Epithelial cell of esophagus (primary cell): ENCODE measurements around the gene HS6ST2.

Experiments
- DNase-seq: peaks from one replicate; pipeline ENCODE4 v3.0.0; 2010; ENCODE audit warnings: low read depth
- H3K4me3 ChIP-seq: 2 replicates; pipeline ENCODE4 v1.5.1; 2011; ENCODE audit warnings: mild to moderate bottlenecking, low read length, control low read depth
- TF ChIP-seq, protein P1 (sequence below): IDR thresholded peaks from 2 replicates; pipeline ENCODE4 v1.5.1; 2011; ENCODE audit warnings: low read depth, mild to moderate bottlenecking, low read length, control low read depth, inconsistent platforms; ENCODE audit not compliant: insufficient read depth; ENCODE audit errors: missing control alignments

HS6ST2 gene

DNA sequence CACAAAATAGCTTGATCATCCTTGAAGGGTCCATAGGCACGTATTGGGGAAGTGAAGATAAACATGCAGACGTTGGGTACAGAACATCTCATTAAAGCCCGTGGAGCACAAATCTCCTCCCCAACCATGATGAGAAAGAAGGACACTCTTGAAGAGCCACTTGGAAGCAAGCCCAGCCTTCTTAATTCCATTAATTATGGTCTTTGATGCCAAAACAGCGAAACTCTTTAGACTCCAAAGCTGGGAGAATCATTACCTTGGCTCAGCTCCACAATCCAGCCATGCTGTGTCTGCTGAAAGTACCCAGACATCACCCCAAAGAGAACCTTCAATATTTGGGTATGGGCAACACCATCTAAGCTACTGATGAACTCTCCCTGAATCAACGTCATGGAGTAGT, 300.6 kb downstream of the HS6ST2 start:
- no peak for DNase-seq
- TF ChIP-seq, protein P1, sequence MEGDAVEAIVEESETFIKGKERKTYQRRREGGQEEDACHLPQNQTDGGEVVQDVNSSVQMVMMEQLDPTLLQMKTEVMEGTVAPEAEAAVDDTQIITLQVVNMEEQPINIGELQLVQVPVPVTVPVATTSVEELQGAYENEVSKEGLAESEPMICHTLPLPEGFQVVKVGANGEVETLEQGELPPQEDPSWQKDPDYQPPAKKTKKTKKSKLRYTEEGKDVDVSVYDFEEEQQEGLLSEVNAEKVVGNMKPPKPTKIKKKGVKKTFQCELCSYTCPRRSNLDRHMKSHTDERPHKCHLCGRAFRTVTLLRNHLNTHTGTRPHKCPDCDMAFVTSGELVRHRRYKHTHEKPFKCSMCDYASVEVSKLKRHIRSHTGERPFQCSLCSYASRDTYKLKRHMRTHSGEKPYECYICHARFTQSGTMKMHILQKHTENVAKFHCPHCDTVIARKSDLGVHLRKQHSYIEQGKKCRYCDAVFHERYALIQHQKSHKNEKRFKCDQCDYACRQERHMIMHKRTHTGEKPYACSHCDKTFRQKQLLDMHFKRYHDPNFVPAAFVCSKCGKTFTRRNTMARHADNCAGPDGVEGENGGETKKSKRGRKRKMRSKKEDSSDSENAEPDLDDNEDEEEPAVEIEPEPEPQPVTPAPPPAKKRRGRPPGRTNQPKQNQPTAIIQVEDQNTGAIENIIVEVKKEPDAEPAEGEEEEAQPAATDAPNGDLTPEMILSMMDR, result no peak
- H3K4me3 ChIP-seq, result no peak overlapping the region

DNA sequence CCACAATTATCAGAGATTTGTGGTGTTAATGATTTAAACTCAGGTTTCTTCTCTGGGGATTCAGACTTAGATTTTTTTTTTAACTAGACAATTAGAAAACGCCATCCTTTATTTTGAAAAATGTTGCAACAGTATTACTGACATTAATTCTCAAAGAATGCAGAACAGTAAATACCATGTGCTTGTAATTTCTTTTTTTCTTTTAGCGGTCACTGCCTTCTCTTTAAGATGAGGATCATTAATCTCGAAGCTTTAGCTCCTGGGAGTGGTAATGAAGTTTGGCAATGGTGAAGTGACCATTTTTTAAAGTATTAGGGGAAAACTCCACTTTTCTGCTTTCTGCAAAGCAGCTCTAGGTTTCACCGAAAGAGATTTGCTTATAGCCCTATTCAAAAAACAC, 305.6 kb downstream of the HS6ST2 start:
- TF ChIP-seq, protein P1, result no peak

DNA sequence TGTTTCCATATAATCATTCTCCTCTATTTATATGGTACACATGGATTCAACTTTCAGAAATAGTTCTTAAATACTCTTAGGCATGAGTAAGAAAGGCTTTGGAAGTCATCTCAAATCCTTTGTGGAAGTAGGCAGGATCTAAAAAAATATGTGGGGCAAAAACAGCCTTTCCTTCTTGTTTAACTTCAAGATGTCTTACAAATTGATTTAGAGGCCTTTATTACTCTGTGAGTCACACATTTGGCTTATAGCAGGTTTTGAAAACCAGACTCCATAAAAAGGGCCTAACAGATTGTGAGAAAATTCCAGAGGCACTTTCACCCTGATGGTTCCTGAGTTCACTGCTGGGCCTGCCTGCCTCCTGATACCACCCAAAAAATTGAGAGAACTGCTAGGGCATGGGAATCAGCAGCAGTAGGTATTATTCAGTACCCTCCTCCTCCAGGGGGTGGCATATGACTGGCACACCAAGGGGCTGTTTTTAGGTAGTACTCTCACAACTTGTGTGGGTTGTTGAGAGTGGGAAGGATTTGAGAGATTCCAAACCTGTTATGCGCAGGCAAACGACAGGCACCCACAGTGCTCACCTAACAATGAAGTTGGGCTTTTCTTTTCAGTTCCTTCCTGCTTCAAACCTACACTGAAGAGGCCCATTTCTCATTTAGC, 306.9 kb downstream of the HS6ST2 start:
- TF ChIP-seq, protein P1, result peak; percentile 23
- H3K4me3 ChIP-seq, result no peak overlapping the region
- no peak for DNase-seq

More for the DNA sequence above, 305.6 kb downstream of the HS6ST2 start:
- no peak for DNase-seq
- H3K4me3 ChIP-seq, result no peak overlapping the region

DNA sequence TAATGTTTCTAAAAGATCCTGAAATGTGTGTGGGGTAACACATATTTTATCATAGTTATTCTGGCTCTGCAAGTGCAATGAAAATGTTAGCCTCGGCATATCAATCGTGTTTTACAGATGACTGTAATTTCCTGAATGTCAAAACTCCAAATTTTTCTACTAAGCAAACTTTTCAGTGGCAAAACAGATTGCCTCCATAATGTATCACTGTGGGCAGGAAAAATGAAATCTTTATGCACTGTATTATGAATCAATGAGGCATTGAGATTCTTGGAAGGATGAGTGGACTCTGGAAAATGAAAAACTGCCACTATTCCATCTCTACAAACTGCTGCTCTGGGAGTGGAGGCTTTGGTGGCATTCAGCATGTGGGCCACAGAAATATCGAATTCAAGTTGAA, 309.5 kb downstream of the HS6ST2 start:
- TF ChIP-seq, protein P1, result no peak
- no peak for DNase-seq
- no peak overlapping the region for H3K4me3 ChIP-seq

DNA sequence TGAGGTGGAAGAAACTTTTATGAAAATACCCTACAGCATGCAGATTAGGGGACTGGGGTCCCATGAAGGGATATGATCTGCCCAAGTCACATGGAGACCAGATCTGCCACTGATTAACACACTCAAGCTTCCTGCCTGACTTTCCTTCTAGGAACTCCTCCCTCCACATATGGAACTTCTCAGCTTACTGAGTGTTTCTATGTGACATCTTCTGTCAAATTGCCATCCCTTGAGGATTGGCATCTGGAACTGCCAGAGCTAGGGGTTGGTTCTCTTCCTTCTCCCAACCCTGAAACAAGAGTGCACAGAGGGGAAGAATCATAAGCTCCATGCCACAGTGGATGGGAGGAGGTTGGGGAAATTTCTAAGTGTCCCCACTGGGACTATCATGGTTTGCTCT, 319.0 kb downstream of the HS6ST2 start:
- no peak for DNase-seq
- no peak overlapping the region for H3K4me3 ChIP-seq
- TF ChIP-seq, protein P1, result no peak

DNA sequence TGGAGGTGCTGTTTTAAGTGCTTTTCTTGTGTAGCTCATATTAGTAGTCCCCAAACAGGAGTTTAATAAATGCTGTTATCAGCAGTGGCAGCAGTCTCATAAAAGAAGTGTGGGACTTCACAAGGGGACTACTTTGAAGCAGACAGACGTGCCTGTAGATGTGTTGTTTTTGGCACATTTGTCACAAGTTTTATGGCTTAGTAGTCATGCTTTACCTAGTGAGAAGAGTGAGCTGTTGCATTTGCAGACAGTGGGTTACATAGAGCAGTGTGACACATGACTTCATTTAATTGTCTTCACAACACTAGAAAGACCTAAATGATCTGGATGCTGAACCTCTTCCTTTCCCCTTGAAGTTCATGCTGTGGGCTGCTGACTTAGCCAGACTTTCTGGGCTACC, 320.1 kb downstream of the HS6ST2 start:
- TF ChIP-seq, protein P1, result no peak
- no peak for DNase-seq
- H3K4me3 ChIP-seq, result no peak overlapping the region

DNA sequence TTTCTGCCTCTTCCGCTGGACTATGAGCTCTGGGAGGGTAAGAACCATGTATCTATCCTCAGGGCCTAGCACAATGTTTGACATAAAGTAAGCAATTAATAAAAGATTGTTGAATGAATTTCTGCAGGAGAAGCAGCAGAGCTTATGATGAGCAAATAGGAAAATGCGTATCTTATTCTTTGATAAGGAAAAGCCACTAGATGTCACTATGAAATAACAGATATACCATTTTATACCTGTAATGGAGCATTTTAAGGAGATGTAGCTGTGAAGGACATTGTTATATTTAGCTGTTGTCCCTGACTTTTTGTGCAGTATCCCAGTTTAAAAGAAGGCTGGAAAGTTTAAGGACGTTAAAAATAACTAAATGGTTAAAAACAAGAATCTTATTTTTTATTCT, 322.3 kb downstream of the HS6ST2 start:
- TF ChIP-seq, protein P1, result no peak
- H3K4me3 ChIP-seq, result no peak overlapping the region
- peak; percentile 8 for DNase-seq
